ENCODE data around the gene TMEM14A.

- TF ChIP-seq POLR2A (IDR thresholded peaks at IDR 0.05) (no peak), CTCF (IDR thresholded peaks at IDR 0.05) (no peak)
Observed at GRCh38 chr6:52622810-52623209, 48.1 kb upstream of the TMEM14A start.
